Measurements from ENCODE around the gene MTMR3.

DNA sequence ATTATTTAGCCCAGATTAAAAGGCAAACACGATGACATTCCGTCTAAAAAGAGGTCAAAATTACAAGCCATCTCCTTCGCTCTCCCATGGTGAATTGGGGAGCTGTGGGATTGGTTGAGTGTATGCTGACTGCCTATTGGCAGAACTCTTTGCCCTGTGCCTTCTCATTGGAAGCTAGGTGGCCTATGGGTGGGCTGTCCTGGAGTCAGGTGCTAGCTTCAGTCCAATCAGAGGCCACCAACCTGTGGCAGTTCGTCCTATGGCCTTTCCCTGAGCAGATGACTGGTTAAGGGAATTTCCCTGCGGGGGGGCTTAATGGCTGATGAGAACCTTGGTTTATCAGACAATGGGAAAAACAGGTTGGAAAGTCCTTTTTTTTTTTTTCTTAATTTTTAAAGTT is 3.2 kb upstream of the MTMR3 start:
- no peak for TF ChIP-seq CEBPB (IDR thresholded peaks at IDR 0.05)
- no peak for TF ChIP-seq JUNB (IDR thresholded peaks at IDR 0.05)
- TF ChIP-seq, protein P1, sequence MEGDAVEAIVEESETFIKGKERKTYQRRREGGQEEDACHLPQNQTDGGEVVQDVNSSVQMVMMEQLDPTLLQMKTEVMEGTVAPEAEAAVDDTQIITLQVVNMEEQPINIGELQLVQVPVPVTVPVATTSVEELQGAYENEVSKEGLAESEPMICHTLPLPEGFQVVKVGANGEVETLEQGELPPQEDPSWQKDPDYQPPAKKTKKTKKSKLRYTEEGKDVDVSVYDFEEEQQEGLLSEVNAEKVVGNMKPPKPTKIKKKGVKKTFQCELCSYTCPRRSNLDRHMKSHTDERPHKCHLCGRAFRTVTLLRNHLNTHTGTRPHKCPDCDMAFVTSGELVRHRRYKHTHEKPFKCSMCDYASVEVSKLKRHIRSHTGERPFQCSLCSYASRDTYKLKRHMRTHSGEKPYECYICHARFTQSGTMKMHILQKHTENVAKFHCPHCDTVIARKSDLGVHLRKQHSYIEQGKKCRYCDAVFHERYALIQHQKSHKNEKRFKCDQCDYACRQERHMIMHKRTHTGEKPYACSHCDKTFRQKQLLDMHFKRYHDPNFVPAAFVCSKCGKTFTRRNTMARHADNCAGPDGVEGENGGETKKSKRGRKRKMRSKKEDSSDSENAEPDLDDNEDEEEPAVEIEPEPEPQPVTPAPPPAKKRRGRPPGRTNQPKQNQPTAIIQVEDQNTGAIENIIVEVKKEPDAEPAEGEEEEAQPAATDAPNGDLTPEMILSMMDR (IDR thresholded peaks at IDR 0.05): no peak
- no peak for TF ChIP-seq ZC3H11A (IDR thresholded peaks at IDR 0.05)
- TF ChIP-seq KDM1A (IDR thresholded peaks at IDR 0.05; ENCODE audit: low read depth): no peak
- no peak for TF ChIP-seq EP300 (IDR thresholded peaks at IDR 0.05)
- TF ChIP-seq, protein P2, sequence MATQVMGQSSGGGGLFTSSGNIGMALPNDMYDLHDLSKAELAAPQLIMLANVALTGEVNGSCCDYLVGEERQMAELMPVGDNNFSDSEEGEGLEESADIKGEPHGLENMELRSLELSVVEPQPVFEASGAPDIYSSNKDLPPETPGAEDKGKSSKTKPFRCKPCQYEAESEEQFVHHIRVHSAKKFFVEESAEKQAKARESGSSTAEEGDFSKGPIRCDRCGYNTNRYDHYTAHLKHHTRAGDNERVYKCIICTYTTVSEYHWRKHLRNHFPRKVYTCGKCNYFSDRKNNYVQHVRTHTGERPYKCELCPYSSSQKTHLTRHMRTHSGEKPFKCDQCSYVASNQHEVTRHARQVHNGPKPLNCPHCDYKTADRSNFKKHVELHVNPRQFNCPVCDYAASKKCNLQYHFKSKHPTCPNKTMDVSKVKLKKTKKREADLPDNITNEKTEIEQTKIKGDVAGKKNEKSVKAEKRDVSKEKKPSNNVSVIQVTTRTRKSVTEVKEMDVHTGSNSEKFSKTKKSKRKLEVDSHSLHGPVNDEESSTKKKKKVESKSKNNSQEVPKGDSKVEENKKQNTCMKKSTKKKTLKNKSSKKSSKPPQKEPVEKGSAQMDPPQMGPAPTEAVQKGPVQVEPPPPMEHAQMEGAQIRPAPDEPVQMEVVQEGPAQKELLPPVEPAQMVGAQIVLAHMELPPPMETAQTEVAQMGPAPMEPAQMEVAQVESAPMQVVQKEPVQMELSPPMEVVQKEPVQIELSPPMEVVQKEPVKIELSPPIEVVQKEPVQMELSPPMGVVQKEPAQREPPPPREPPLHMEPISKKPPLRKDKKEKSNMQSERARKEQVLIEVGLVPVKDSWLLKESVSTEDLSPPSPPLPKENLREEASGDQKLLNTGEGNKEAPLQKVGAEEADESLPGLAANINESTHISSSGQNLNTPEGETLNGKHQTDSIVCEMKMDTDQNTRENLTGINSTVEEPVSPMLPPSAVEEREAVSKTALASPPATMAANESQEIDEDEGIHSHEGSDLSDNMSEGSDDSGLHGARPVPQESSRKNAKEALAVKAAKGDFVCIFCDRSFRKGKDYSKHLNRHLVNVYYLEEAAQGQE (IDR thresholded peaks at IDR 0.05): no peak
- TF ChIP-seq RAD21 (conservative IDR thresholded peaks at IDR 0.05 in 1 of 2, IDR thresholded peaks at IDR 0.05 in 1 of 2): no peak

Measured in A549 (cell line).